AG04450 (cell line): ENCODE measurements around the gene PCIF1. TPM values are rescaled to one million over a fixed set of nuclear protein-coding genes. Genes with fewer than 3 reads are reported as not detected.
"Not testable (repeated sequence)": the region's sequence is repeated elsewhere in the genome, so short reads cannot be mapped to it uniquely, and the experiment has no call there.

Experiments used
- CTCF ChIA-PET: fragments of 300-600, 350-600 bp; formaldehyde crosslinking; extraction: SDS; loops from one replicate; lab custom pipeline; 2022; ENCODE audit warnings: antibody characterized with exemption, inconsistent platforms; lab: Charles Lee
- POLR2A ChIA-PET: fragments of 350-600 bp; formaldehyde crosslinking; extraction: SDS; loops from one replicate; lab custom pipeline; 2021; ENCODE audit warnings: antibody characterized with exemption, inconsistent platforms; lab: Yijun Ruan, JAX
- DNase-seq: peaks from one replicate; pipeline ENCODE4 v3.0.0-alpha.2; 2011; ENCODE audit warnings: low read depth, low spot score
- H3K27ac ChIP-seq: one replicate; pipeline ENCODE4 v1.5.1; 2012; ENCODE audit warnings: low read depth, low read length, control low read depth
- H3K27me3 ChIP-seq: one replicate; pipeline ENCODE4 v1.6.0; 2012; ENCODE audit warnings: low read length; ENCODE audit not compliant: control insufficient read depth, insufficient read depth
- H3K4me3 ChIP-seq: 2 replicates; pipeline ENCODE4 v1.5.1; 2011; ENCODE audit warnings: mild to moderate bottlenecking, low read depth, low read length, control low read depth
- H3K9me3 ChIP-seq: 2 replicates; pipeline ENCODE4 v1.5.1; 2012; ENCODE audit warnings: low read length; ENCODE audit not compliant: control insufficient read depth, insufficient read depth
- polyA plus RNA-seq: library from polyadenylated mRNA; depleted of rRNA; stranded (reverse); fragments of >200 nt; gene quantifications from 2 replicates; pipeline ENCODE4 v1.2.3, GENCODE V29; 2011
- TF ChIP-seq, protein P1 (sequence below): IDR thresholded peaks from 2 replicates; pipeline ENCODE4 v1.5.1; 2011; ENCODE audit warnings: low read depth, low read length, control low read depth, inconsistent platforms

Gene PCIF1
- polyA plus RNA-seq, 1 experiment, result 11.5 TPM

- POLR2A ChIA-PET, result interaction anchor here (1.2 to 4.1 kb wide), 2 partner anchors 9 to 14 kb away, joined by 4 to 47 read pairs; partner anchors contain the start of genes PCIF1 and PLTP
Observed at GRCh38 chr20:45925821-45926506, 8.5 kb upstream of the PCIF1 start.

GRCh38 chr20:45926731-45927070, 7.8 kb upstream of the PCIF1 start:
- no peaks in the 10 kb centered on the region for H3K9me3 ChIP-seq
- CTCF ChIA-PET, result interaction anchor here (1.1 kb wide), 1 partner anchor 37 kb away, joined by 3 read pairs; no protein-coding TSS in a partner anchor
- H3K4me3 ChIP-seq, result no peak overlapping the region
- no peak for DNase-seq
- no peak overlapping the region for H3K27ac ChIP-seq
- TF ChIP-seq, protein P1, sequence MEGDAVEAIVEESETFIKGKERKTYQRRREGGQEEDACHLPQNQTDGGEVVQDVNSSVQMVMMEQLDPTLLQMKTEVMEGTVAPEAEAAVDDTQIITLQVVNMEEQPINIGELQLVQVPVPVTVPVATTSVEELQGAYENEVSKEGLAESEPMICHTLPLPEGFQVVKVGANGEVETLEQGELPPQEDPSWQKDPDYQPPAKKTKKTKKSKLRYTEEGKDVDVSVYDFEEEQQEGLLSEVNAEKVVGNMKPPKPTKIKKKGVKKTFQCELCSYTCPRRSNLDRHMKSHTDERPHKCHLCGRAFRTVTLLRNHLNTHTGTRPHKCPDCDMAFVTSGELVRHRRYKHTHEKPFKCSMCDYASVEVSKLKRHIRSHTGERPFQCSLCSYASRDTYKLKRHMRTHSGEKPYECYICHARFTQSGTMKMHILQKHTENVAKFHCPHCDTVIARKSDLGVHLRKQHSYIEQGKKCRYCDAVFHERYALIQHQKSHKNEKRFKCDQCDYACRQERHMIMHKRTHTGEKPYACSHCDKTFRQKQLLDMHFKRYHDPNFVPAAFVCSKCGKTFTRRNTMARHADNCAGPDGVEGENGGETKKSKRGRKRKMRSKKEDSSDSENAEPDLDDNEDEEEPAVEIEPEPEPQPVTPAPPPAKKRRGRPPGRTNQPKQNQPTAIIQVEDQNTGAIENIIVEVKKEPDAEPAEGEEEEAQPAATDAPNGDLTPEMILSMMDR, result no peak
- POLR2A ChIA-PET, result interaction anchor here (4.1 kb wide), 1 partner anchor 8 kb away, joined by 47 read pairs; the partner anchor contains the start of gene PCIF1
- H3K27me3 ChIP-seq, result no peaks in the 10 kb centered on the region

More at GRCh38 chr20:45925821-45926506, 8.5 kb upstream of the PCIF1 start:
- Histone ChIP-seq H3K9me3 (no peaks in the 10 kb centered on the region), H3K27ac (no peak overlapping the region), H3K27me3 (no peaks in the 10 kb centered on the region), H3K4me3 (no peak overlapping the region)
- CTCF ChIA-PET, result interaction anchor here (0.7 to 1.5 kb wide), 3 partner anchors 36 to 44 kb away, joined by 3 to 5 read pairs (median 4); no protein-coding TSS in a partner anchor
- TF ChIP-seq, protein P1, result no peak
- no peak for DNase-seq

- H3K27ac ChIP-seq, result no peak overlapping the region
- TF ChIP-seq, protein P1, result no peak
- ChIA-PET POLR2A (interaction anchor here (1.1 to 4.1 kb wide), 2 partner anchors 7 to 101 kb away, joined by 3 to 47 read pairs; partner anchors contain the start of gene PCIF1), CTCF (interaction anchor here (0.8 to 1.1 kb wide), 3 partner anchors 37 to 43 kb away, joined by 3 to 5 read pairs (median 4); no protein-coding TSS in a partner anchor)
- no peaks in the 10 kb centered on the region for H3K9me3 ChIP-seq
- H3K4me3 ChIP-seq, result no peak overlapping the region
- no peak for DNase-seq
- H3K27me3 ChIP-seq, result no peaks in the 10 kb centered on the region
Observed at GRCh38 chr20:45927071-45927878, 7.2 kb upstream of the PCIF1 start.

DNA sequence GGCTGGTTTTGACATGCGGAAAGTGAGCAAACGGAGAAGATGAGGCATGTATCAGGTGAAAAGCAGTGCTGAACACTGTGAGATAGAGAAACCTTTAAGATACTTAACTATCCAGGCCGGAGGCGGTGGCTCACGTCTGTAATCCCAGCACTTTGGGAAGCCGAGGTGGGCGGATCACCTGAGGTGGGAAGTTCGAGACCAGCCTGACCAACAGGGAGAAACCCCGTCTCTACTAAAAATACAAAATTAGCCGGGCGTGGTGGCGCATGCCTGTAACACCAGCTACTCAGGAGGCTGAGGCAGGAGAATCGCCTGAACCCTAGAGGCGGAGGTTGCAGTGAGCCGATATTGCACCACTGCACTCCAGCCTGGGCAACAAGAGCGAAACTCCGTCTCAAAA, 2.8 kb upstream of the PCIF1 start:
- H3K27me3 ChIP-seq, H3K27ac ChIP-seq, DNase-seq, H3K4me3 ChIP-seq, H3K9me3 ChIP-seq: not testable (repeated sequence)
- POLR2A ChIA-PET, result interaction anchor here (1.0 kb wide), 1 partner anchor 12 kb away, joined by 4 read pairs; no protein-coding TSS in a partner anchor
- CTCF ChIA-PET, result interaction anchor here (1.2 to 1.6 kb wide), 2 partner anchors 38 to 132 kb away, joined by 3 to 6 read pairs; no protein-coding TSS in a partner anchor
